Right lobe of liver (tissue), 4 donors: Measurements from ENCODE around the gene DDC.

Experiments used
- CTCF ChIP-seq, 4 donors: fragments of 200-600 bp in 3 of 4; fragments of 450-650 bp in 1 of 4; IDR thresholded peaks; one replicate each; pipeline versions ENCODE4 v1.5.1 to v1.8.0; 2016 to 2022; ENCODE audit warnings: antibody characterized with exemption in 4 of 4, mild to moderate bottlenecking in 2 of 4
- POLR2A ChIP-seq: fragments of 450-650 bp; IDR thresholded peaks from one replicate; pipeline ENCODE4 v1.6.1; 2017; ENCODE audit warnings: antibody characterized with exemption, mild to moderate bottlenecking
- donor health status: DM: no; HTN: no; CAD: no.
- donor health status: DM: no; HTN: no; CAD: no.
- donor health status: DM: no; HTN: yes; CAD: no.

GRCh38 chr7:50413561-50413960 is 151.6 kb downstream of the DDC start:
- no peak for TF ChIP-seq CTCF (IDR thresholded peaks at IDR 0.05)
- TF ChIP-seq POLR2A: no peak
